KMS-11 (cell line): ENCODE results near the gene BCOR.

Source experiments
- H2AFZ ChIP-seq: fragments of 200-600 bp; sonication (generic); 2 replicates; pipeline ENCODE4 v1.6.1; 2016; ENCODE audit warnings: antibody characterized with exemption, mixed run types, low read depth
- H3K27ac ChIP-seq: fragments of 200-600 bp; sonication (generic); 2 replicates; pipeline ENCODE4 v1.6.1; 2016; ENCODE audit warnings: mild to moderate bottlenecking, mixed run types
- H3K27me3 ChIP-seq: fragments of 200-600 bp; sonication (generic); 2 replicates; pipeline ENCODE4 v1.6.1; 2017; ENCODE audit warnings: mild to moderate bottlenecking, low read depth, mixed run types, moderate library complexity; ENCODE audit not compliant: insufficient read depth
- H3K36me3 ChIP-seq: fragments of 200-600 bp; sonication (generic); 2 replicates; pipeline ENCODE4 v1.6.1; 2017; ENCODE audit warnings: mild to moderate bottlenecking, mixed run types; ENCODE audit not compliant: insufficient read depth
- H3K4me1 ChIP-seq: fragments of 200-600 bp; sonication (generic); 2 replicates; pipeline ENCODE4 v1.6.1; 2016; ENCODE audit warnings: mild to moderate bottlenecking, low read depth, mixed run types; ENCODE audit not compliant: poor library complexity, severe bottlenecking
- H3K4me2 ChIP-seq: fragments of 200-600 bp; sonication (generic); 2 replicates; pipeline ENCODE4 v1.7.0; 2016; ENCODE audit warnings: mild to moderate bottlenecking, mixed run types
- H3K4me3 ChIP-seq: fragments of 200-600 bp; sonication (generic); IDR thresholded peaks from 2 replicates; pipeline ENCODE4 v1.6.1; 2017; ENCODE audit warnings: low read depth, low read length, mixed read lengths; ENCODE audit not compliant: insufficient read depth
- H3K79me2 ChIP-seq: fragments of 200-600 bp; sonication (generic); 2 replicates; pipeline ENCODE4 v1.6.1; 2016; ENCODE audit warnings: low read depth, mixed run types; ENCODE audit not compliant: insufficient read depth
- H3K9ac ChIP-seq: fragments of 200-600 bp; sonication (generic); 2 replicates; pipeline ENCODE4 v1.6.1; 2016; ENCODE audit warnings: mild to moderate bottlenecking, mixed run types
- H4K20me1 ChIP-seq: fragments of 200-600 bp; sonication (generic); 2 replicates; pipeline ENCODE4 v1.6.1; 2016; ENCODE audit warnings: mild to moderate bottlenecking, mixed run types; ENCODE audit not compliant: insufficient read depth
- CTCF ChIP-seq: fragments of 200-600 bp; sonication (generic); conservative IDR thresholded peaks from 2 replicates; pipeline ENCODE4 v1.6.1; 2017; ENCODE audit warnings: low read depth, mild to moderate bottlenecking, antibody characterized with exemption, low read length, moderate library complexity, mixed read lengths

BCOR gene

GRCh38 chrX:40101430-40101802 lies 3.7 kb upstream of the BCOR start:
- Histone ChIP-seq H3K36me3 (no peaks in the 10 kb centered on the region), H4K20me1 (no peaks in the 10 kb centered on the region), H2AFZ (no peak overlapping the region), H3K4me2 (peak overlapping the region; percentile 91), H3K79me2 (peaks cover 35% of the 10 kb centered on the region; the same call in 1 of the 2 replicates), H3K4me1 (peaks cover 42% of the 10 kb centered on the region), H3K4me3 (no peak overlapping the region), H3K9ac (peak overlapping the region; percentile 90; the same call in 1 of the 2 replicates), H3K27me3 (no peaks in the 10 kb centered on the region), H3K27ac (peak overlapping the region; percentile 95)
- TF ChIP-seq CTCF = no peak

- Histone ChIP-seq H2AFZ (no peak overlapping the region), H3K9ac (peak overlapping the region; percentile 90), H3K4me3 (no peak overlapping the region), H3K36me3 (no peaks in the 10 kb centered on the region), H3K79me2 (peaks cover 41% of the 10 kb centered on the region; the same call in 1 of the 2 replicates), H3K4me2 (peak overlapping the region; percentile 91), H3K27me3 (no peaks in the 10 kb centered on the region), H3K27ac (peak overlapping the region; percentile 95), H4K20me1 (no peaks in the 10 kb centered on the region), H3K4me1 (peaks cover 42% of the 10 kb centered on the region)
- no peak for TF ChIP-seq CTCF
Observed at GRCh38 chrX:40100537-40101429, 3.0 kb upstream of the BCOR start.

- peaks cover 3% of the 10 kb centered on the region; the same call in 1 of the 2 replicates for H4K20me1 ChIP-seq
- H3K27ac ChIP-seq = peak overlapping the region; percentile 95
- no peak overlapping the region for H3K4me3 ChIP-seq
- H2AFZ ChIP-seq = no peak overlapping the region
- no peaks in the 10 kb centered on the region for H3K36me3 ChIP-seq
- TF ChIP-seq CTCF = no peak
- H3K27me3 ChIP-seq = no peaks in the 10 kb centered on the region
- H3K9ac ChIP-seq = peak overlapping the region; percentile 90
- H3K79me2 ChIP-seq = peaks cover 42% of the 10 kb centered on the region
- peaks cover 42% of the 10 kb centered on the region for H3K4me1 ChIP-seq
- H3K4me2 ChIP-seq = peak overlapping the region; percentile 91
Observed at GRCh38 chrX:40100141-40100536, 2.4 kb upstream of the BCOR start.

GRCh38 chrX:40099055-40099958 lies 1.5 kb upstream of the BCOR start:
- H3K27me3 ChIP-seq = no peaks in the 10 kb centered on the region
- peaks cover 40% of the 10 kb centered on the region for H3K4me1 ChIP-seq
- peaks cover 44% of the 10 kb centered on the region for H3K79me2 ChIP-seq
- no peak overlapping the region for H2AFZ ChIP-seq
- H3K4me3 ChIP-seq = no peak overlapping the region
- peak overlapping the region; percentile 95 for H3K27ac ChIP-seq
- H3K36me3 ChIP-seq = no peaks in the 10 kb centered on the region
- H4K20me1 ChIP-seq = peaks cover 8% of the 10 kb centered on the region; the same call in 1 of the 2 replicates
- H3K4me2 ChIP-seq = peak overlapping the region; percentile 91
- TF ChIP-seq CTCF = no peak
- peak overlapping the region; percentile 90 for H3K9ac ChIP-seq
